HG03457 (cell line): ENCODE data around the gene PHOSPHO2.

ENCODE experiments used
- ATAC-seq: cut with Tn5 transposase; IDR thresholded peaks from one replicate; pipeline ENCODE4 v1.9.1; 2021; ENCODE audit warnings: moderate number of reproducible peaks; ENCODE audit not compliant: unreplicated experiment

PHOSPHO2 gene

DNA sequence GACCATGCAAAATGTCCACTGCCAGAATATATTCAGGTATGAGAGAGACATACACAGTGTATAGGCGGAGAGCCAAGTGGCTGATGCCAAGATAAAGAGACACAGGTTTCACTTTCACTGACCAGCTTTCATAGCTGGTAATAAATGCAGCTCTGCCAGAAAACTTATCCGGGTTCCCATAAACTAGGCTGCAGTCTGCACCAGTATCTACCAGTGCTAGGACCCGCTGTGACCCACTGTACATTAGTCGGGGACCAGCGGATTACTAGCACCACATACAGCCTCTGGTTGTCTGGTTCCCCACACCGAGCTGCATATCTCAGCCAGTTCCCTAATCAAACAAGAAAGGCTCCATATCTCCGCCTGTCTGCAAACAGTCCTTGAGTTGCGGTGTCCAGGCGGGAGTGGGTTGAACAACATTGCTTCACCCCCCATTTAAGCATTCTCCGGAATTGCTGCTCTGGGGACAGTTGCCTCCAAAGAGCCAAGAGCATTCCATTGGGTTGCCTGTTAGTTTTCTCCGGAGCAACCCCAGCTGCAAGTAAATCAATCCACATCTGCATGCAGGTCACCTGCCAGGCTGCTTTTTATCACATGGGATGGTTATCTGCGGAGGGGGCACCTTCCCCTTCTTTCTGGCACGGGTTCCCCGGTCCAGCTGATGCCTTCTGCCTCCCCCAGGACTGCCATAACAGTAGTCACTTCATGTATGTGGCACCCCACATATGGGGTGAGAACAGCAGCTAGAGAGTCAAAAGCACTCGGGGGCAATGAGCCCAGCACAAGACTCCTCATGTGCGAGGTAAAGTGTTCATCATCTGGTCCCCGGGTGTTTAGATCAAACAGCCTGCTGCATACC is 21.3 kb downstream of the PHOSPHO2 start:
- no peak for ATAC-seq

DNA sequence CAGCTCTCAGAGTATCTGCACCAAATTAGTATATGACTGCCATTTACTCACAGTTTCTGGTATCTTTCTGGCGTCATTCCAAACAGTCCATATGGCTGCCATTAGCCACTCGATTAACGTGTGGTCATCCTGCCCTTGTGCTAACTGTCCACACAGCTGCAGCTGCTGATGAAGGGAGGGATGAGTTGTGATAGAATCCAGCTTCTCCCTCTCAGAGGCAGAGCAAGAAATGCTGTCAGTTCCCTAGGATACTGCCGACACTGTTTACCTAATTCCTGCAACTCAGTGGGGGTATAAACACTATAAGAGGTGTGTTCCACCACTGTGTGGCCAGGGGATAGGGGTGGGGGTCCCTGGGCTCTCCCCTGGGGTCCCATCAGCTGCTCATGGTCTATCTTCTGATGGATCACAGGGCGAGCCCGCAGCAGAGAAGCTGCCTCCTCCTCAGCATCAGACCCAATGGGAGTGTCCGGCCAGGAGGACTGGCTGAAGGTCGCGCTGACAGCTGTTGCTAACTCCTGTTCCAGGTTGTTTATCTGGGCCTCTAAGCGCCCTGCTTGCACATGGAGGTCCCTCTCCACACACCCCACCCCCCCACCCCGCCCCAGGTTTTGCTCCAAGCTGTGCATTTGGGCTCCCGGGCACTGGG is 22.1 kb downstream of the PHOSPHO2 start:
- ATAC-seq = no peak

DNA sequence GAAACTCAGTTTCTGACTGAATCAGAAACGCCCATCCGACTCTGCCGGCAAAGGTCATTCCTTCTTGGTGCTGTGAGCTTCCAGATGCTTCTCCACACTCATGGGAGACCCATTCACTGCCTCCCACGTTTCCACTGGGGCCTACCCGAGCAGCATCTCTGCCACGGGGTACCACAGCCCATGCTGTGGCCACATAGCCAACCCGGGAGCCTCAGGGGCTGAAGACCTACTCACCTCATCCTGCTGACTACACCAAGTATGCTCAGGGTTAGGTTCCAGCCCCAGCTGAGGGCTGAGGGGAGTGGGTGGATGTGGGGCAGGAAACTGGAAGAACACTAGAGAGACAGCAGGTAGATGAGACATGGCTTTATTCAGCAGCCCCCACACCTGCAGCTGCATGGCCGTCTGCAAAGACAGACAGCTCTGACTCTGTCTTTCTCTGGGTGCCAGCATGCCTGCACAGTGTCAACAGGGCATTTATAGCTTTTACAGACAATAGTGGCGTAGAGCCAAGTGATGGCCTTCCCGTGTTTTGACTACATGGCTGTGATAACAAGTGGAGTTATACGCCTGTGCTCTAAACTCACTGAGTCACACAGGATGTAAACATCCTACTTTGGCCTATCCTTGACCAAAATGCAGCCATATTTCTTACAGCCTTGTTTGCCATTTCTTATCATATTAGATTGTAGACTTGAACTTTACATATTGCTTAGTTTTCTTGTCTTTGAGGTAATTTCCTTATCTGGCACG is 22.8 kb downstream of the PHOSPHO2 start:
- ATAC-seq = no peak

DNA sequence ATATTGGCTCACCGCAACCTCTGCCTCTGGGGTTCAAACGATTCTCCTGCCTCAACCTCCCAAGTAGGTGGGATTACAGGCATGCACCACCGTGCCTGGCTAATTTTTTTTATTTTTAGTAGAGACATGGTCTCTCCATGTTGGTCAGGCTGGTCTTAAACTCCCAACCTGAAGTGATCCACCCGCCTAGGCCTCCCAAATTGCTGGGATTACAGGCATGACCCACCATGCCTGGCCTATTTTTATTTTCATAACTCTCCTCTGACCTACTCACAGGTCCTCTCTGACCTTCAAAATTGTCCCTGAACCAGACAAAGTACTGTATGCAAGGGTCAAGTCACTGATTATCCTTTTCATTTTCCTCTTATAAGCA is 23.4 kb downstream of the PHOSPHO2 start:
- ATAC-seq = no peak

DNA sequence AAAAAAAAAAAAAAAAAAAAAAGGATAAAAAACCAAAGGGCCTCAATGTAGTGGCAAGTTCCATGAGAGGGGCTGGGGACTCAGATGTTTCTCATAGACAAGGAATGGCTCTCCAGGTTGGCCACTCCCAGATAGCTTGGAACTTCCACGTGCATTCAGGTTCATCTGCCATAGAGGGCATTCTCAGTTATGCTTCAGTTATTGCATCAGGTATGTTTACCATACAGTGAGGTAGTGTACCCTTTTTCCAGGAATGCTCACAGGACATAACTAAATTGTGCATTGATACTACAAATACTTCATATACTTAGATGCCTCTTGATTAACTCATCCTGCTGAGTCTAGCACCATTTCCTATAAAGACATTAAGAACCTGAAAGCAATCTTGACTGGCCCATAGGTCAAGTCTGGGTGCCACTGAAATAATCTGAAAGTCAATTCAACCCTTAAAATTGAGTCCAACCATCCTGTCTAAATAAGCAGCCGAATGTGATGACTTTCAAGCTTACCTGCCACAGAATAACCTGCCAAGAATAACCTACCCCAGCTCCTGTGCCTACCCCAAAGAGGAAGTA is 24.7 kb downstream of the PHOSPHO2 start:
- ATAC-seq = no peak

DNA sequence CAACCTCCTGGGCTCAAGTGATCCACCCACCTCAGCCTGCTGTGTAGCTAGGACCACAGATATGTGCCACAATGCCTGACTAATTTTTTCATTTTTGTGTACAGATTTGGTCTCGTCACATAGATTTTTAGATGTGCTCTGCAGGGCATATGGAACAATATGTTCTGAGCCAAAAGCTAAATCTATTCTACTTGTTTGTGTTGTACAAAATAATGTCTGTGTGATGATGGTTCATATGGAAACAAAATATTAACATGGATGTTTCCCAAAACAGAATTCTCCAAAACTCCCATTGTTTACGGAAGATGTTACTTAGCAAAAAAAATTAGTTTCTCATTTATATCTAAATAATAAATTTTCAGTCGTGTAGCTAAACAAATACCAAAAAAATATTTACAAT is 26.7 kb downstream of the PHOSPHO2 start:
- ATAC-seq = no peak

DNA sequence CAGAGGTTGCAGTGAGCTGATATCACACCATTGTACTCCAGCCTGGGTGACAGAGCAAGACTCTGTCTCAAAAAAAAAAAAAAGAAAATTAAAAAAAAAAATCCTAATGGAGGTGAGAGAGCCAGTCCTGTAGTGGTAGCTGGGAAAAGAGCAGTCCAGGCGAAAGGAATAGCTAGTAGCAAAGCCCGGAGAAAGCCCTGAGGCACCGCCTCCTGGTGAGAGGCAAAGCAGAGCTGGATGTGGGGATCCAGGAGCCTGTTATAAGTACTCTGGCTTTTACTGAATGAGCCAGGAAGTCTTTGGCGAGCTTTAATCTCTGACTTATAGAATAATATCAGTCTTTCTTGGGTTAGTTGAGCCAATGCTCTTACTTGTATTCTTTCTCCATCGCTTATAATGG is 32.8 kb downstream of the PHOSPHO2 start:
- no peak for ATAC-seq

DNA sequence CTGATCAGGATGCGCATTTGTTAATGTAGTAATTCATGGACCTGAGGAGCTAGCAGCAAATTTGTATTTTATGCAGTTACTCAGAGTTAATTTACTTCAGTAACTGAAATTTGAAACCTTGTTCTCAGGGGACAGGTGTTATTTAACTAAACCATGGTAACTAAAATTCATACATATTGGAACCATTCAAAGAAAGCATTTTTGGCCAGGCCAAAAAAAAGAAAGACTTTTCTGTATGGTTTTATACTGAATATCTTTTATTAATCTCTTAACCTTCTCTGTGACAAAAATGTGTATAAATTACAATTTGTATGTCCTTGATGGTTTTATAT is 35.0 kb downstream of the PHOSPHO2 start:
- no peak for ATAC-seq

DNA sequence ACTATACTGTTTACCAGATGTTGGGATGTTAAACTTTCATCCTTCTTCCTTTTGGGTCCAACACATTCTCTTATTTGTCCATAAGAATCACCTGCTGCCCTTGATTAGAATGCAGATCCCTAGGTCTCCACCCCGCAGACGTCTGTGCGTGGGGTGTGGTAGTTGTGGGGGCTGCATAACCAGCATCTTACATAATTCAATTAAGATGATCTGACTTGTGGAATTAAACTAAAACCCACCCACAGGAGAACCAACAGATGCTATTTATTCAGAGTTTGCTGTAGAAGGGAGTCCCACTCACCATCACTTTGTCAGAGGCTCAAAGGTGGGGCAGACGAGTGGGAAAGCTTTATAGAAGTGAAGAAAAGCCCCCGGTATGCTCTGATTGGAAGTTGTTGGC is 37.8 kb downstream of the PHOSPHO2 start:
- no peak for ATAC-seq

DNA sequence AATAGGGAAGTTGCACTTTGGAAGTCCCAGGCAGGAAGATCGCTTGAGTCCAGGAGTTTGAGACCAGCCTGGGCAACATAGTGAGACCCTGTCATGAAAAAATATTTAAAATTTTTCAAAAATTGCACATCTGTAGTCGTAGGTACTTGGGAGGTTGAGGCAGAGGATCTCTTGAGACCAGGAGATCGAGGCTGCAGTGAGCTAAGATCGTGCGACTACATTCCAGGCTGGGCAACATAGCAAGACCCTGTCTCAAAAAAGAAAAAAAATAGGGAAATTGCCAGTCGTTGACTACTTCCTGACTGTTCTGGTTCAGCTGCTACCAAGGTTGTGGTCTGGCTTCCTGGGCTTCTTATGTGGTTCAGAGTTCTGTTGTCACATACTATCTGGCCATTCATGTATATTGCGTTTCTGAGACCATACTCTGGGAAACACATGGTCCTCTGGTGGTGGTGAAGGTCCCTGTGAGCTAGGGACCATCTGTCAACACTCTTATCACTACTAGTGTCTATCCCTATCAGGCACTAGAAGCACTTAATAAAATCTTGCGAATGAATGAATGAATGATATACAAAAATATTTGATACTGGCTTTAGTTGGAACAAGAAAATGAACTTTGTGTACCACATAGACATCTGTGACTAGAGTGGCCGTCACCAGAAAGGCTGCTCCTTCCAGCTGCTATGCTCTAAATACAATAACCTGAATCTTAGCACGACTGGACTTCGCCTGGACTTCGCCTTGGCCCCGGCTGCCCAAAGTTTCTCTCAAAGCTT is 38.5 kb downstream of the PHOSPHO2 start:
- ATAC-seq = no peak

DNA sequence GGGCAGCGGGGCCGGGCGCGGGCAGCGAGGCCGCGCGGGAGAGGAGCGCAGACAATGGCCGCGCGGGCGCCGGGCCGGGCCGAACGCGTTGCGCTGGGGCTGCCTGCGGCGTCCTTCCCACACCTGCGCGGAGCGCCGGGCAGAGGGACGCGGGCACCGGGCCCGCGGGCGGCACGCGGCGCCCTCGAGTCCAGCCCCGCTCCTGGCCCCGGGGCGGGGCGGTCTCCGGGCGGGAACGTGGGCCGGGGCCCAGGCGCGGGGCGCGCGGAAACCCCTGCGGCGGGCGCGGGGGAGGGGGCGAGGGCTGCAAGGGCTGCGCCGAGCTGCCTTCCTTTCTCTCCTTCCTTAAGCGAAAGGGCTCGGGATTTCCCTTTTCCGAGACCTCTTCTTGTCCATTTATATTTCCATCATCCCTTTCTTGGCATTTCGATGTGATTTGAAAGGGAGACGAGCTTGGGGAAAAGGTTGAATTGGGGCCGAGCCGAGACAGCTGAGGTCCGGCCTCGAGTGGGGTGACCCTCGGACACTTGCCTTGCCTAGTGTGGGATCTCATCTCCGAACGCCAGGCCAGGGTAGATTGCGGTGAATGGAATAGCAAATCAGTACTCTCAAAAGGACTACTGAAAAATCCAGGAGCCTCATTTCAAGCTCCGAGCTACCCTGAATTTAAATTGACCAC is 40.0 kb downstream of the PHOSPHO2 start:
- peak; percentile 34 for ATAC-seq

DNA sequence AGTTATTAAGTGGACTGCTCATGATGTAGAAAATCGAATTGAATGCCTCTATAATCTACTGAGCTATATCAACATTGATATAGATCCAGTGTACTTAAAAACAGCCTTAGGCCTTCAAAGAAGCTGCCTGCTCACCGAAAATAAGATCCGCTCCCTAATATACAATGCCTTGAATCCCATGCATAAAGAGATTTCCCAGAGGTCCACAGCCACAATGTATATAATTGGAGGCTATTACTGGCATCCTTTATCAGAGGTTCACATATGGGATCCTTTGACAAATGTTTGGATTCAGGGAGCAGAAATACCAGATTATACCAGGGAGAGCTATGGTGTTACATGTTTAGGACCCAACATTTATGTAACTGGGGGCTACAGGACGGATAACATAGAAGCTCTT is 41.4 kb downstream of the PHOSPHO2 start:
- ATAC-seq = no peak

DNA sequence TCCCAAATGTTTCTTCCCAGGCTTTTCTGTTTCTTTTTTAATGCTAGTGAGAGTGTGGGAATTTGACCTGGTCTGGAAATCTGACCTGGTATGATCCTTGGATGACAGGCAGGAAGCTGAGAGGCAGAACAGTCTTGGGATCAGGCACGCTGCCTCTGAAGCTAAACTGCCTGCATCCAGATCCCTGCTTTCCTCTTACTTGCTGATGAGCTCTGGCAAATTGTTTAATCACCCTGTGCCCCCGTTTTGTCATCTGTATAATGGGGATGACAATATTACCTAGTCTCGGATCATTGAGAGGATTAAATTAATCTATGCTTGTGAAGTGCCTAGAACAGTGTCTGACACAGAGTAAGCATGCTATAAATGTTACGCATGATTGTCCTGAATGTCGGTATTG is 42.6 kb downstream of the PHOSPHO2 start:
- no peak for ATAC-seq

DNA sequence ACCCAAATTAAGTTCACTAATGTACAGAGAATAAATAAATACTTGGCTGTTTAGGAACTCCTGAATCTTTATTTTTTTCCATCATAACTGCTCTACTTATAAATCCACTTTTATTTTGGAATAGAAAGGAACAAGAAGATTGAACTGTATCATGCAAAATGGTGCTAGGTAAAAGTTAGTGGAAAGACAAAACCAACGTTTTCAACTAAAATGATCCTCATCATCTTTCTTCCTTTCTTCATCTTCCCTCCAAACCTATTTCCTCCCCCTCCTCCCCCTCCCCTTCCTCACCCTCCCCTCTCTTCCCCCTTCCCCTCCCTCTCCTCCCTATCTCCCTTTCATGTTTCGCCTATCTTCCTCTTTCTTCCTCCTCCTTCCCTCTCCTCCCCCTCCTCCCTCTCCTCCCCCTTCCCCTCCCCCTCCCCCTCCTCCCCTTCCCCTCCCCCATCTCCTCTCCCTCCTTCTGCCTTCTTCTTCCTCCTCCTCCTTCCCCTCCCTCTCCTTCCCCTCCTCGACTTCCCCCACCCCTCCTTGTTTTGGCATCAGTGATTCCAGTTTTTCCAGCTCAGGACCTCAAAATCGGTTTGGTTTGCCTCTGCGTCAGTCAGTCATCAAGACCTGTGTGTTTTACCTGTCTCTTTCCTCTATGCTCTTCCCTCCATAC is 44.4 kb downstream of the PHOSPHO2 start:
- ATAC-seq = no peak

DNA sequence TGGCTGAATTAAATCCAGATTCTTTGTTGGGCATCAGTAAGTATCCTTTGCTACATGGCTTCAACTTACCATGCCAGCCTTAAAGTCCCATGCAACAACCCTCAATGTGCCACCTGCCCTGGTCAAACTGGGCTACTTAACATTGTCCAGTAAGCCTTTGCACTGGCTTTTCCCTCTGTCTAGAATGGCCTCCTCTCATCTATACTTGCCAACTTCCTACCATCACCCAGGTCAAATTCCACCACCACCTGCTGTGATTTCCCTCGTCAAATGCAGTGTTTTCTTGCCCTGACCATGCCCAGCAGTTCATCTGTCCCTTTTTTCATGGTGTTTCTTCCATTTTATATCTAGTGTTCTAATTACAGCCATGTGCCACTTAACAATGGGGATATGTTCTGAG is 45.1 kb downstream of the PHOSPHO2 start:
- ATAC-seq = no peak

DNA sequence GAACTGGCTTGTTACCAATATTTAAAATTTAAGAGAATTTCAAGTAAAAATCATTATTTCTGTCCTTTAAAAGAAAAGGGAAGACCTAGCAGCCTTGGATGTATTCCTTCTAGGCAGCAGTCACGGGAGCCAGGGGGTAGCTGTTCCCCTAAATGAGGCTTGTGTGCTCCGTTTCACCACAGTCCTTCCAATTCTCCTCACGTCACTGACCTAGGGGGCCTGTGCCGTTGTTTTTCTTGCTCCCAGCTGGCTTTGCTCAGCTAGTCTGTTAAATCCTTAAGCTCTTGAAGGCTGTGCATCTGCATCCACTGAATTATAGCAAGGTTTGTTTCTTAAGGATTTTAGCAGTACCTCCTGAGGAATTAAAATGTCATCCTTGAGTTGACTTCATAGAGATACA is 49.3 kb downstream of the PHOSPHO2 start:
- no peak for ATAC-seq

DNA sequence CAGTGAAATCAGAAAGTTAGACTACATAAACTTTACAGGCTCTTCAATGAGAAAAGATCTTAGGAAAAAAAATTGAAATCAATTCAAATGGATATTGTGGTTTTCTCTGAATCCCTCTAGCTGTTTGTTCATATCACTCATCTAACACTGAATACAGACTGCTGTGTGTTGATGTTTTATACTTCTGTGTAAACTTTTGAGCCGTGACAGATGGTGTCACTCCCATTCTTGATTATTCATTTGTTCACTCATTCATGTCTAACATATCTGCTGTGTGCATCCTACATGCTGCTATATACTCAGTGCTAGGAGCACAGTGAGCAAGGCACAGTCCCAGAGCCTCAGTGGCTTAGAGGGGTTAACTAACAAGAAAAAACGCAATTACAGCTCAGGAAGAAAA is 52.0 kb downstream of the PHOSPHO2 start:
- ATAC-seq = no peak

DNA sequence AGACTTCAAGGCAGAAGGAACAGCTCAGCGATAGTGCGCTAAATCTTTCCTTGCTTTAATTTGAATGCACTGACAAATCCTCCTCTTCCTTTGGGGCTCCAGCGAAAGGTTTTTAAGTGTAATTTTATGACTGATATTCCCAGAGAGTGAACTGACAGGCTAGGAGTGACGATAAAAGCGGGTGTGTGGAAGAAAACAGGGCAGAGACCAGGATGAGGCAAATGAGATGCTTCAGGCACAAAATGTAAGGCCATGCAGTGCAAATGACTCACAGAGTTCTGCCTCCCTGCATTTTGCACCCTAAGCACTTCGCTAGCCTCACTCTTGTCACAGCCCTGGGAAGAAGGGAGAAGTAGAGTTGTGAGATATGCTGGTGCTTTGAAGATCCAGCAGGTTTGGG is 54.0 kb downstream of the PHOSPHO2 start:
- ATAC-seq = no peak
